HepG2 (cell line): Measurements from ENCODE around the gene FIBP. TPM values are rescaled to one million over a fixed set of nuclear protein-coding genes. Genes with fewer than 3 reads are reported as not detected.

ENCODE experiments used
- ARID4A ChIP-seq: sonication (generic); formaldehyde crosslinking; IDR thresholded peaks from 2 replicates; pipeline ENCODE4 v1.5.0; 2020; ENCODE audit warnings: mild to moderate bottlenecking, missing genetic modification reagents, borderline replicate concordance
- ETS1 ChIP-seq: sonication (generic); formaldehyde crosslinking; IDR thresholded peaks from 2 replicates; pipeline ENCODE4 v1.4.0; 2020; ENCODE audit warnings: missing genetic modification reagents
- EZH2 ChIP-seq: conservative IDR thresholded peaks from 2 replicates; pipeline ENCODE4 v1.6.1; 2012; ENCODE audit warnings: mild to moderate bottlenecking, low read depth, low read length, moderate library complexity
- HDAC1 ChIP-seq: sonication (generic); formaldehyde crosslinking; IDR thresholded peaks from 2 replicates; pipeline ENCODE4 v1.5.1; 2020; ENCODE audit warnings: mild to moderate bottlenecking, missing genetic modification reagents
- JARID2 ChIP-seq: sonication (generic); formaldehyde crosslinking; IDR thresholded peaks from 2 replicates; pipeline ENCODE4 v1.8.1; 2023; ENCODE audit warnings: missing genetic modification reagents, inconsistent platforms; ENCODE audit not compliant: insufficient replicate concordance
- JUN ChIP-seq: sonication (generic); formaldehyde crosslinking; IDR thresholded peaks from 2 replicates; pipeline ENCODE4 v1.4.0; 2020; ENCODE audit warnings: mild to moderate bottlenecking, missing genetic modification reagents
- KAT2B ChIP-seq: fragments of 150-350 bp; IDR thresholded peaks from 2 replicates; pipeline ENCODE4 v1.6.1; 2014; ENCODE audit warnings: low read depth, low read length, borderline replicate concordance
- KLF12 ChIP-seq: sonication (generic); formaldehyde crosslinking; IDR thresholded peaks from 2 replicates; pipeline ENCODE4 v1.4.0; 2020; ENCODE audit warnings: missing genetic modification reagents, borderline replicate concordance
- MXI1 ChIP-seq: IDR thresholded peaks from 3 replicates; pipeline ENCODE4 v1.6.1; 2012; ENCODE audit warnings: low read depth, low read length, inconsistent platforms, borderline replicate concordance
- RBFOX2 ChIP-seq: fragments of 200-400 bp; formaldehyde crosslinking; IDR thresholded peaks from 2 replicates; pipeline ENCODE4 v1.6.1; 2017; ENCODE audit warnings: low read depth, mild to moderate bottlenecking, low read length
- STAG1 ChIP-seq: sonication (generic); formaldehyde crosslinking; IDR thresholded peaks from 2 replicates; pipeline ENCODE4 v1.4.0; 2020; ENCODE audit warnings: missing genetic modification reagents
- THYN1 ChIP-seq: sonication (generic); formaldehyde crosslinking; IDR thresholded peaks from 2 replicates; pipeline ENCODE4 v1.8.1; 2023; ENCODE audit warnings: low read depth, mild to moderate bottlenecking, moderate library complexity, missing genetic modification reagents, borderline replicate concordance
- TSC22D2 ChIP-seq: sonication (generic); formaldehyde crosslinking; IDR thresholded peaks from 2 replicates; pipeline ENCODE4 v1.5.1; 2020; ENCODE audit warnings: missing genetic modification reagents, mild to moderate bottlenecking, borderline replicate concordance
- ZNF280B ChIP-seq: sonication (generic); formaldehyde crosslinking; IDR thresholded peaks from 2 replicates; pipeline ENCODE4 v1.5.0; 2020; ENCODE audit warnings: missing genetic modification reagents, mild to moderate bottlenecking, borderline replicate concordance
- ZNF703 ChIP-seq: sonication (generic); formaldehyde crosslinking; IDR thresholded peaks from 2 replicates; pipeline ENCODE4 v1.5.1; 2020; ENCODE audit warnings: missing genetic modification reagents, mild to moderate bottlenecking, moderate library complexity, borderline replicate concordance
- ZNF710 ChIP-seq: sonication (generic); formaldehyde crosslinking; IDR thresholded peaks from 2 replicates; pipeline ENCODE4 v1.5.0; 2020; ENCODE audit warnings: mild to moderate bottlenecking, missing genetic modification reagents, borderline replicate concordance
- polyA plus RNA-seq, 8 experiments: library from polyadenylated mRNA; depleted of rRNA in 3 of 8; stranded (reverse) in 7 of 8; unstranded in 1 of 8; fragments of >200 nt; fragmentation: Illumina TruSeq in 4 of 8; extraction: Trizol in 4 of 8; gene quantifications; 2 replicates each; pipeline versions ENCODE4 v1.2.1 to v1.2.3, GENCODE V29; 2011 to 2016; ENCODE audit warnings: low read depth in 4 of 8, missing spikeins in 1 of 8, mixed read lengths in 1 of 8; ENCODE audit not compliant: insufficient read depth in 1 of 8
- total RNA-seq, 5 experiments: library from RNA; depleted of rRNA; stranded (reverse); fragments of >200 nt; fragmentation: Illumina TruSeq; extraction: Trizol; gene quantifications; 2 replicates each; pipeline ENCODE4 v1.2.3, GENCODE V29; 2016; ENCODE audit warnings: low read depth in 1 of 5

The FIBP gene
- total and polyA plus RNA-seq, 2 of the 13 experiments (the other 11 are each of a cell fraction or from before 2014, with no cell fraction given): 42.9 to 62.1 TPM

DNA sequence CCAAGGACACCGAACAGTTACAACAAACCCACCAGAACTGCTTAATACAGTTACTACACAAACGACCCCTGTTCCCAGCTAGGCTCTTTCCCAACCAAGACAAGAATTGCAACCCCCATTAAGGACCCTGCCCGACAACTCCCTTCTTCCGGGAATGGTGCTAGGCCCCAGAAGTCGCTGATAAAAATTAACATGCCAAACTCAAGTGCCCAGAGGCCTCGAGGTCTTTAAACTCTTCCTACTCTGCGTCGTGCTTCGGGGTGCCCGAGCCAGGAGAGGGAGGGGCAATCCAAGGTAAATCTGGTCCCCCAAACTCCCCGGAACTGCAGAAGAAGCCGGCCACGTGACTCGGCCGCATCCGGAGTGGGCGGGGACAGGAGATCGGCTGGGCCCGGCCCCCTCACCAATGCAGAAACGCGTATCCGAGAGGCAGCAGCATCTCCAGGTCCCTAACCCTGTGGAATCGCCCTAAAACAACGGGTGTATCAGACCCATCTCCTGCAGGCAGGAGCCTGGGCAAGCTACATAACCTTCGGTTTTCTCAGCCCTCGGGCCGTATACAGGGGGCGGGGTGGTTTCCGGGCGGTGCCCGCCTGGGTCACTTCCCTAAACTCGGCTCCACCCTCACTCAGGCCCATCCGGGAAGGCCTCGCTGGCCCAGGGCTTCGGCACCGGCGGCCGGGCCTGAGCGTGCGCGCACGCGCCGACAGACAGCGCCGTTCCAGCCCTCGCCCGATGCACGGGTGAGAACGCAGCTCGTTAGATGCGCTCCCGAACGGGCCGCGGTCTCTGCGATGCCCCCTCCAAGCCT lies 31.4 kb downstream of the FIBP start (continued):
- TF ChIP-seq ARID4A (CRISPR knock-in tag): peak; percentile 70; the same call in 1 of the 2 replicates
- no peak for TF ChIP-seq JUN (CRISPR knock-in tag)
- no peak for TF ChIP-seq THYN1 (CRISPR knock-in tag)
- no peak for TF ChIP-seq ETS1
- TF ChIP-seq KLF12 (CRISPR knock-in tag): 0 out of 2 replicates have a peak, but pooled peaks have one; percentile 15
- peak; percentile 66 for TF ChIP-seq JARID2 (CRISPR knock-in tag)
- TF ChIP-seq ZNF280B: no peak
- TF ChIP-seq EZH2: no peak
- no peak for TF ChIP-seq KAT2B
- no peak for TF ChIP-seq RBFOX2
- peak; percentile 21; the same call in 1 of the 3 replicates for TF ChIP-seq MXI1
- peak; percentile 30; the same call in 1 of the 2 replicates for TF ChIP-seq TSC22D2 (CRISPR knock-in tag)
- 0 out of 2 replicates have a peak, but pooled peaks have one; percentile 1 for TF ChIP-seq STAG1 (CRISPR knock-in tag)
- TF ChIP-seq HDAC1 (CRISPR knock-in tag): no peak; the same call in none of the 2 replicates
- TF ChIP-seq ZNF703 (CRISPR knock-in tag): no peak
- no peak for TF ChIP-seq ZNF710 (CRISPR knock-in tag)
